ENCODE measurements around the gene SERPINA6. TPM values are rescaled to one million over a fixed set of nuclear protein-coding genes. Genes with fewer than 3 reads are reported as not detected.
A peak's percentile ranks its signal among the peaks of the same experiment; 100 is the strongest.
"Not testable (repeated sequence)": the region's sequence is repeated elsewhere in the genome, so short reads cannot be mapped to it uniquely, and the experiment has no call there.

SERPINA6 gene
- total RNA-seq, 4 donors from 2014 or later = 1.5 TPM; not detected in 3

GRCh38 chr14:94285158-94285557, 38.0 kb downstream of the SERPINA6 start:
- no peak for ATAC-seq (ENCODE audit: low FRiP score)
- TF ChIP-seq, protein P1, sequence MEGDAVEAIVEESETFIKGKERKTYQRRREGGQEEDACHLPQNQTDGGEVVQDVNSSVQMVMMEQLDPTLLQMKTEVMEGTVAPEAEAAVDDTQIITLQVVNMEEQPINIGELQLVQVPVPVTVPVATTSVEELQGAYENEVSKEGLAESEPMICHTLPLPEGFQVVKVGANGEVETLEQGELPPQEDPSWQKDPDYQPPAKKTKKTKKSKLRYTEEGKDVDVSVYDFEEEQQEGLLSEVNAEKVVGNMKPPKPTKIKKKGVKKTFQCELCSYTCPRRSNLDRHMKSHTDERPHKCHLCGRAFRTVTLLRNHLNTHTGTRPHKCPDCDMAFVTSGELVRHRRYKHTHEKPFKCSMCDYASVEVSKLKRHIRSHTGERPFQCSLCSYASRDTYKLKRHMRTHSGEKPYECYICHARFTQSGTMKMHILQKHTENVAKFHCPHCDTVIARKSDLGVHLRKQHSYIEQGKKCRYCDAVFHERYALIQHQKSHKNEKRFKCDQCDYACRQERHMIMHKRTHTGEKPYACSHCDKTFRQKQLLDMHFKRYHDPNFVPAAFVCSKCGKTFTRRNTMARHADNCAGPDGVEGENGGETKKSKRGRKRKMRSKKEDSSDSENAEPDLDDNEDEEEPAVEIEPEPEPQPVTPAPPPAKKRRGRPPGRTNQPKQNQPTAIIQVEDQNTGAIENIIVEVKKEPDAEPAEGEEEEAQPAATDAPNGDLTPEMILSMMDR (IDR thresholded peaks at IDR 0.05) = no peak
- DNase-seq (ENCODE audit: low spot score) = no peak

DNA sequence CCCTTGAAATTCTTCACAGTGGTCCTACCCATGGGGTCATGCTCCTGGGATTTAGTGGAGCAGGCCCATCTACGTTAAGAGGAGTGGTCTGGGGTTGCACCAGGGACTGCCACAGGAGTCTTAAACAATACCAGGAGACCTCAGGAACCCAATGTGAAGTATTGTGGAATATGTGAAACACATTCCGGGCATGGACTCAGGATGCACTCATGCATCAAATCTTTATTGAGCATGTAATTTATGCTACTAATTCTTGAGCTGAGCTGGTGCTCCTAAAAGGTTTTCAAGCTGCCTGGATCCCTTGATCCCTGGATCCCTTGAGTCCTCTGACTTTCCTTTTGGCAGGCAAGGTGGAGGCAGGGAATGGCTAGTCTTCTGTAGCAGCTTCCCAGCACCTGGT, 38.9 kb downstream of the SERPINA6 start:
- TF ChIP-seq, protein P1 (IDR thresholded peaks at IDR 0.05) = no peak
- ATAC-seq (ENCODE audit: low FRiP score) = no peak
- no peak for DNase-seq (ENCODE audit: low spot score)

GRCh38 chr14:94282991-94283723, 40.0 kb downstream of the SERPINA6 start:
- no peak for DNase-seq (ENCODE audit: low spot score)
- peak; percentile 75 for ATAC-seq (ENCODE audit: low FRiP score)
- TF ChIP-seq, protein P1 (IDR thresholded peaks at IDR 0.05) = no peak

DNA sequence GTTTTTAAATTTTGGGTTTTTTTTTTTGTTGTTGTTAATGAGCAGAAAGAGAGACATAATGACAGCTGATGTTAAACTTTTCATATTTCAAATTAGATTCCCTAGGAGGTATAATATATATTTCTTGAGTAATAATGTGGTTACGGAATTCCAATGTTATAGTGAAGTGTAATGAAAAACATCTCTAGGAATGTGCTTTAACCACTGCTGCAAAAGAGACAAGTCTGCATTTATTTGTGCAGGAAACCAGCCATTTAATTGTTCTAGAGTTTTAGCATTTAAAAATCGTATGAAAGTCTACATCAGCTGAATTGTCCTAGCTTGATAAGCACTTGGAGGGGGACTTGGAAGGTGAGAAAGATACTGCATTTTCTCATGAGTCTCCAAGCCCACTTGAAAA, 44.4 kb downstream of the SERPINA6 start:
- TF ChIP-seq, protein P1 (IDR thresholded peaks at IDR 0.05) = no peak
- ATAC-seq (ENCODE audit: low FRiP score) (no peak), DNase-seq (ENCODE audit: low spot score) (no peak)

DNA sequence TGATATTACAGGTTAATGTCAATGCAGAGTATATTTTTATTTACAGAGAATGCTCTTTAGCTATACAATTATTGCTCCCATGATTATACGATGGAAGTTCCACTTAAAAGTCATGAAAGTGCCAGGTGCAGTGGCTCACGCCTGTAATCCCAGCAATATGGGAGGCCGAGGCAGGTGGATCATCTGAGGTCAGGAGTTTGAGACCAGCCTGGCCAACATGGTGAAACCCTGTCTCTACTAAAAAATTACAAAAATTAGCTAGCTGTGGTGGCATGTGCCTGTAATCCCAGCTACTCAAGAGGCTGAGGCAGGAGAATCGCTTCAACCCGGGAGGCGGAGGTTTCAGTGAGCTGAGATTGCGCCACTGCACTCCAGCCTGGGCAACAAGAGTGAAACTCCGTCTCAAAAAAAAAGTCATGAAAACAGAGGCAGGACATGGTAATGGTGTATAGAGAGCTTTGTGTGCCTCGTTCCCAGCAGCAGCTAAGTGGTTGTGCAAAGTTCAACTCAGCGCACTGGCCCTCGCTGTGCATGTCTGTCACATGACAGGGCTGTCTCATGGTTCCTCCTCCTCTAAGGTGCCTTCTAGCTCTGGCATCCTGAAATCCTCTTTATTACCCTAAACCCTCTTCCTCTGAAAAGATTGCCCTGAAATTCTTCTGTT, 46.1 kb downstream of the SERPINA6 start:
- not testable (repeated sequence) for DNase-seq (ENCODE audit: low spot score); ATAC-seq (ENCODE audit: low FRiP score)

DNA sequence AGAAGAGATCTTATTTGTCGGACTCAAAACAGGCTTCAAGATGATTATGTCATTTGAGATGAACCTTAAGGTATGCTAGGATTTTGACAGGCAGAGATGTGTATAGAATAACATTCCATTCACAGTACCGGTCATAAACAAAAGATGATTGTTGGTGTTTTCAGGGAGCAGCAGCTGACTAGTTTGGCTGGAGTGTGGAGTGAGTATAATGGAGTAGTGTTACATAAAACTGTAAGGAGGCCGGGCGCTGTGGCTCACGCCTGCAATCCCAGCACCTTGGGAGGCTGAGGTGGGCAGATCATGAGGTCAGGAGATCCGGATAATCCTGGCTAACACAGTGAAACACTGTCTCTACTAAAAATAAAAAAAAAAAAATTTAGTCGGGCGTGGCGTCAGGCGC, 54.0 kb downstream of the SERPINA6 start:
- DNase-seq (ENCODE audit: low spot score) (no peak), ATAC-seq (ENCODE audit: low FRiP score) (no peak)
- TF ChIP-seq, protein P1 (IDR thresholded peaks at IDR 0.05) = no peak

DNA sequence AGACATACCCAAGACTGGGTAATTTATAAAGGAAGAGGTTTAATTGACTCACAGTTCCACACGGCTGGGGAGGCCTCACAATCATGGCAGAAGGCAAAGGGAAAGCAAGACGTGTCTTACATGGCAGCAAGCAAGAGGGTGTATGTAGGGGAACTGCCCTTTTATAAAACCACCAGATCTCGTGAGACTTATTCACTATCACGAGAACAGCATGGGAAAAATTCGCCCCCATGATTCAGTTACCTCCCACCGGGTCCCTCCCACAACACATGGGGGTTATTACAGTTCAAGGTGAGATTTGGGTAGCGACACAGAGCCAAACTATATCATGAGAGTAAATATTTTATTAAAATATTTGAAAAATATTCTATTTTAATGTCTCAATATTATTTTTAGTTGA, 54.6 kb downstream of the SERPINA6 start:
- not testable (repeated sequence) for DNase-seq (ENCODE audit: low spot score); ATAC-seq (ENCODE audit: low FRiP score)

GRCh38 chr14:94267352-94267751, 55.8 kb downstream of the SERPINA6 start:
- no peak for DNase-seq (ENCODE audit: low spot score)
- TF ChIP-seq, protein P1 (IDR thresholded peaks at IDR 0.05) = no peak
- no peak for ATAC-seq (ENCODE audit: low FRiP score)

- not testable (repeated sequence) for ATAC-seq (ENCODE audit: low FRiP score); DNase-seq (ENCODE audit: low spot score)
Observed at GRCh38 chr14:94264195-94264594, 58.9 kb downstream of the SERPINA6 start.
